H1 (cell line): ENCODE results near the gene SLC2A1.

ENCODE experiments used
- EGR1 ChIP-seq: IDR thresholded peaks from 2 replicates; pipeline ENCODE4 v1.6.1; 2011; ENCODE audit warnings: low read depth, low read length, borderline replicate concordance
- TF ChIP-seq, protein P1 (sequence below), 3 experiments: IDR thresholded peaks; 1 replicate in 2 of 3; 2 replicates in 1 of 3; pipeline versions ENCODE4 v1.5.1 to v1.6.1; 2011; ENCODE audit warnings: low read length in 3 of 3, mild to moderate bottlenecking in 3 of 3, inconsistent platforms in 2 of 3, low read depth in 1 of 3, moderate library complexity in 1 of 3; ENCODE audit not compliant: insufficient read depth in 1 of 3; ENCODE audit errors: control extremely low read depth in 1 of 3

DNA sequence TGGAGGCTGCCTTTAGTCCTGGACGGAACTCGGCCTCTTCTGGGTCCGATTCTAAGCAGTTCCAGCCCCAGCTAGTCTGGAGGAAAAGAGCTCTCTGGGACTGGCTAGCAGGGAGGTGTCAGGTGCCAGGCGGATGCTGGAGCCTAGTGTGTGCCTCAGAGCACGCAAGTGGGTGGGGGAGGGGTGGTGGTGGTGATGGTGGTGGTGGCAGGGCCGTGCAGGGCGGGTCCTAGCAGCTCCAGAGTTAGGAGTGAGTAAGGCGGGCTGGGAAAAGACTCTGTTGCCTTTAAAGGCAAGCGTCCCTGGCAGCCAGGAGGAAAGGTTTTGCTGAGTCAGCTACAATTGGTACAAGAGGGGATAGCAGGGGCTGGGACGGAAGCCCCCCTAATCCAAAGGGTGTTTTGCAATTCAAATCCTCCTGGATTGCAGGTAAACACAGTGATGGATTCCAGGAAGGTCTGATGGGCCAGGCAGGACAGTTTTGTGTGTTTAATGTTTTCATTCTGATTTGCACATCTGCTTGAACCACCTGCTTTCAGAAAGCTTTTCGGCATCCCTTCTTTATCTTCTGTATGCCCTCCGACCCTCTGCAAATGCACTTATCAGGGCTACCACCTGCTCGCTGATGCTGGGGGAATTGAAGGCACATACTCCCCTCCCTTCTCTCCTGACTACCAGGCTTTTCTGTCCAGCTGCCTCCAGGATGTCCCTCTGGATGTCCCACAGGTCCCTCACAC, 4.1 kb upstream of the SLC2A1 start:
- TF ChIP-seq, protein P1, sequence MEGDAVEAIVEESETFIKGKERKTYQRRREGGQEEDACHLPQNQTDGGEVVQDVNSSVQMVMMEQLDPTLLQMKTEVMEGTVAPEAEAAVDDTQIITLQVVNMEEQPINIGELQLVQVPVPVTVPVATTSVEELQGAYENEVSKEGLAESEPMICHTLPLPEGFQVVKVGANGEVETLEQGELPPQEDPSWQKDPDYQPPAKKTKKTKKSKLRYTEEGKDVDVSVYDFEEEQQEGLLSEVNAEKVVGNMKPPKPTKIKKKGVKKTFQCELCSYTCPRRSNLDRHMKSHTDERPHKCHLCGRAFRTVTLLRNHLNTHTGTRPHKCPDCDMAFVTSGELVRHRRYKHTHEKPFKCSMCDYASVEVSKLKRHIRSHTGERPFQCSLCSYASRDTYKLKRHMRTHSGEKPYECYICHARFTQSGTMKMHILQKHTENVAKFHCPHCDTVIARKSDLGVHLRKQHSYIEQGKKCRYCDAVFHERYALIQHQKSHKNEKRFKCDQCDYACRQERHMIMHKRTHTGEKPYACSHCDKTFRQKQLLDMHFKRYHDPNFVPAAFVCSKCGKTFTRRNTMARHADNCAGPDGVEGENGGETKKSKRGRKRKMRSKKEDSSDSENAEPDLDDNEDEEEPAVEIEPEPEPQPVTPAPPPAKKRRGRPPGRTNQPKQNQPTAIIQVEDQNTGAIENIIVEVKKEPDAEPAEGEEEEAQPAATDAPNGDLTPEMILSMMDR (IDR thresholded peaks at IDR 0.05; ENCODE audit: control extremely low read depth in 1 of 3, insufficient read depth in 1 of 3, low read depth in 1 of 3, low read length in 3 of 3), result no peak
- no peak for TF ChIP-seq EGR1
